Sciatic nerve (tissue), 2 donors: ENCODE measurements around the gene PDSS1. TPM values are rescaled to one million over a fixed set of nuclear protein-coding genes. Genes with fewer than 3 reads are reported as not detected.
A peak's percentile ranks its signal among the peaks of the same experiment; 100 is the strongest.
"Not testable (repeated sequence)": the region's sequence is repeated elsewhere in the genome, so short reads cannot be mapped to it uniquely, and the experiment has no call there.

Source experiments
- ATAC-seq: fragments of 200-7000 bp; cut with Tn5 transposase; one replicate; pipeline ENCODE4 v1.9.1; 2020; ENCODE audit warnings: mild to moderate bottlenecking, moderate library complexity
- DNase-seq: peaks from one replicate; pipeline ENCODE4 v3.0.0-alpha.2; 2020; ENCODE audit warnings: low spot score
- intact Hi-C: fragments of 100-400 bp; cut with DNase I; formaldehyde crosslinking; loops from one replicate; pipeline ENCODE4 v1.14.2; 2022
- total RNA-seq: library from RNA; stranded (reverse); fragmentation: NEBNext Ultra II Directional; extraction: Animal tissue kit (Norgen Biotek cat#: 25700); gene quantifications from one replicate; pipeline ENCODE4 v1.2.1, GENCODE V29; 2021
- donor health status: DM: no; HTN: no; CAD: no.
- donor health status: DM: no; HTN: no; CAD: no.

PDSS1 gene, protein sequence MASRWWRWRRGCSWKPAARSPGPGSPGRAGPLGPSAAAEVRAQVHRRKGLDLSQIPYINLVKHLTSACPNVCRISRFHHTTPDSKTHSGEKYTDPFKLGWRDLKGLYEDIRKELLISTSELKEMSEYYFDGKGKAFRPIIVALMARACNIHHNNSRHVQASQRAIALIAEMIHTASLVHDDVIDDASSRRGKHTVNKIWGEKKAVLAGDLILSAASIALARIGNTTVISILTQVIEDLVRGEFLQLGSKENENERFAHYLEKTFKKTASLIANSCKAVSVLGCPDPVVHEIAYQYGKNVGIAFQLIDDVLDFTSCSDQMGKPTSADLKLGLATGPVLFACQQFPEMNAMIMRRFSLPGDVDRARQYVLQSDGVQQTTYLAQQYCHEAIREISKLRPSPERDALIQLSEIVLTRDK
- total RNA-seq: 3.8 TPM

DNA sequence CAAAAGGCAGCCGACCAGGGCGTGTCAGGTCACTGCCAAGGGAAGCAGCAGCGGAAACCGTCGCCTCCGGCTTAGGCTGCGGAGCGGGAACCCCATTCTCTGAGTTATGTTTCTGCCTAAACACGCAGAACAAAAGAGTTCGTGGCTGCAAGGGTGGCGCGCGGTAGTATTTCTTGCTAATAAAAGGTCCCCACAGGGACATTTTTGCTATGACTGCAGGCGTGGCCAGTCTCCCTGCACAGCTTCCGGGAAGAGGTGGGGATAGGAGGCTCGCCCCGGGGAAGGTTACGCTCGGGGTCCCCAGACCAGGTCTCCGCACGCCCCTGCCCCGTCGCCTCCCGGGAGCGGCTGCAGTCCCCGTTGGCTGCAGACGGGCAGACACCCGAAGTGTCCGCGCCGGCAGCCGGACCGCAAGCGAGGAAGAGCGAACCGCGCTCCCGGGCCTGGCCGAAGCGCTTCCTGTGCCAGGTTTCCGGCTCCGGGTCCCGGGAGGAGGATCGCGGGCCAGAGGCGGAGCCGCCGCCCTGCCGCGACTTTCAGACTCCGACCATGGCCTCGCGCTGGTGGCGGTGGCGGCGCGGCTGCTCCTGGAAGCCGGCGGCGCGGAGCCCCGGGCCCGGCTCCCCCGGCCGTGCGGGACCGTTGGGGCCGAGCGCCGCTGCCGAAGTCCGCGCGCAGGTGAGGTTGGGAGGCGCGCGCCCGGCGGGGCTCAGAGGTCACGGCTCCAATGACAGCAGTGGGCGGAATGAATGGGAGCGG lies at the start of gene PDSS1:
TSS of gene PDSS1 (plus strand) at position 539 of the 759 bp plus-strand sequence. CDS start at position 550, 11 bp downstream.
- intact Hi-C loops: no loop called here
- ATAC-seq (peak; percentile 94), DNase-seq (peak; percentile 84)

DNA sequence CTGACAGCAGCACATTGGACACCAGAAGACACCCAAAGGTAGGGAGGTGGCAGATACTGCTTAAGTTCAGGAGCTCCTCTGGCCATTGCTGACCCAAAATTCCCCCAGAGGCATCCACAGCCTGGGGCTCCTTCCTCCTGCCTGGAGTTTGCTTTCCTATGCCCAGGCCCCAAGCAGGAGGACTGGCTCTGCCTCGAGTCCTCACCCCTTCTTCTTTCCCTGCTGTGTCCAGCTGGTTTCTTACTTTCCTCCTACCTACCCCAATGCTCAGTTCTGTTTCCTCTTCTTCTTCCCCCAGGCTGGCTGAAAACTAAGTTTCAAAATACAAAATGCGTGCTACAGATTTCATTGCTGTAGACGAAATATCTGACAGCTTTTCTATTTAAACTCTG lies 49.3 kb upstream of the PDSS1 start:
- intact Hi-C loops, DNase-seq, ATAC-seq: not testable (repeated sequence)

DNA sequence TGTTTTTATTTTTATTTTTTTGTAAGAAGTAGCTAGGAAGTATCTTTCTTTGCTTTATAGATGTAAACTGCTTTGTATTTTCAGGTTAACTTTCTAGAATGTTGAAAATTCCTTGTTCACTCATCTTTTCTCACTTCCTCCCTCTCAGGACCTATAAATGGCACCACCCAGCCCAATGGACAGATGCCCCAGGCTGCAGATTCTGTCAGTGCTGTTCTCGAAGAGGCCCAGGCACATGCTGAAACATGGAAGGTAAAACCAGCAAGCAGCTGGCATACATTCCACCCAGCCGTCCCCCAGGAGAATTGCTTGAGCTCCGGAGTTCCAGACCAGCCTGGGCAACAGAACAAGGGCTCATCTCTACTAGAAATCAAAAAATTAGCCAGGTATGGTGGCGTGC lies 47.1 kb upstream of the PDSS1 start:
- no peak for ATAC-seq
- DNase-seq: no peak
- intact Hi-C loops: no loop called here

DNA sequence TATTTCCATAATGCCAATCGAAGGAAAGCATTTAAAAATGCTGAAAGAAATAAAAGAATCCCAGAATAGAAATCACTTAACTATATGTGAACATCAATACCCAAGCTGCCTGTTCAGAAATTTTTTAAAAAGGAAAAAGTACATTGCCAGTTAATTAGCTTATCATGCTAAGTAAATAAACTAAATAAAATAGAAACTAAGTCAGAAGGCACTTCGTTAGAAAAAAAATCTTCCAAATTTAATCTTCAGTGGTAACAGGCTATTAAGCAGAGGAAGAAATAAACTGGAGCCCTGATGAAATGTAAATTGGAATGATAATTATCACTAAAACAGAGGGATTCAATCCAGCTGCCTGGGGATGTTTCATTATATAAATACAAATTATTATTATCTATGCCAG lies 46.0 kb upstream of the PDSS1 start:
- ATAC-seq, DNase-seq, intact Hi-C loops: not testable (repeated sequence)

DNA sequence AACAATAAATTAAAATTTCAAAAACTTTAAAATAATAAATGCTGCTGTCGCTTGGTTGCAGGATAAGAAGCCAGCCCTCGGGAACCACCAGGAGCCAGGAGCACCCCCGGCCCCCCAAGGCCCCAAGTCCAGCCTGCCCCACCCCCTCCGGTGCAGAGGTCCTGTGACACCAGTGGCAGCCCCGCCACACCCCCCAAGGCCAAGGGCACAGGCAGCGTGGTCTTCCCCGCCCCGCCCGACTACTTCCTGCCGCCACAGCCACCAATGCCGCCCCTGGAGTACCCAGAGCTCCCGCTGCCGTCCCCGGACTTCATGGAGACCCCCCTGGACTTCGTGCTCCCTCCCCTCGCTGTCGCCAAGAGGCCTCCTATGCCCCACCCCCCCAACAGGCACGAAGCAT lies 44.5 kb upstream of the PDSS1 start:
- ATAC-seq: no peak
- intact Hi-C loops: no loop called here
- no peak for DNase-seq

DNA sequence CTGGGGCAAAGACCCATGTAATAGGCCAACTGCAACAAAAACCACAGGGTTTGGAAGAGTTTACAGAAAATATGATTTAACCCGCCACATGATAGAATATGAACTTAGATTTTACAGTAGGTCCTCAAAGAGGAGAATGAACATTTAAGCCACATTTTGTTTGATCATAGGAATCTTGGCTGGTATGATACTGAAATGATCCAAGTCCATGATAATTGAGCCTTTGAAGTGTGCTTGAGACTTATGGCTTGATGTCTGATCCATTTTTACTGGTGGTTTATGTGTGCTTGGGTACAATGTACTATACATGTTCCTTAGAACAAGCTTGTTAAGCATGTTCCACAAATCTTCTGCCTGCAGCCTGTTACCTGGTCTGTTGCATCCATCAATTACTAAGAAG lies 41.8 kb upstream of the PDSS1 start:
- intact Hi-C loops: no loop called here
- ATAC-seq (no peak), DNase-seq (no peak)

DNA sequence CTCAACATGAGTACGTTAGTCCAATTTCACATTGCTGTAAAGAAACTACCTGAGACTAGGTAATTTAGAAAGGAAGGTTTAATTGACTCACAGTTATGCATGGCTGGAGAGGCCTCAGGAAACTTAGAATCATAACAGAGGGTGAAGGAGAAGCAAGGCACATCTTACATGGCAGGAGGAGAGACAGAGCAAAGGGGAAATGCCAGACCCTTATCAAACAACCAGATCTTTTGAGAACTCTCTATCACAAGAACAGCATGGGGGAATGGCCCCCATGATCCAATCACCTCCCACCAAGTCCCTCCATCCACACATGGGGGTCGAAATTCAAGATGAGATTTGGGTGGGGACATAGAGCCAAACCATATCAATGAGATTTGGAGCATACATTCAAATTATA lies 34.6 kb upstream of the PDSS1 start:
- no peak for DNase-seq
- ATAC-seq: no peak
- intact Hi-C loops: no loop called here

DNA sequence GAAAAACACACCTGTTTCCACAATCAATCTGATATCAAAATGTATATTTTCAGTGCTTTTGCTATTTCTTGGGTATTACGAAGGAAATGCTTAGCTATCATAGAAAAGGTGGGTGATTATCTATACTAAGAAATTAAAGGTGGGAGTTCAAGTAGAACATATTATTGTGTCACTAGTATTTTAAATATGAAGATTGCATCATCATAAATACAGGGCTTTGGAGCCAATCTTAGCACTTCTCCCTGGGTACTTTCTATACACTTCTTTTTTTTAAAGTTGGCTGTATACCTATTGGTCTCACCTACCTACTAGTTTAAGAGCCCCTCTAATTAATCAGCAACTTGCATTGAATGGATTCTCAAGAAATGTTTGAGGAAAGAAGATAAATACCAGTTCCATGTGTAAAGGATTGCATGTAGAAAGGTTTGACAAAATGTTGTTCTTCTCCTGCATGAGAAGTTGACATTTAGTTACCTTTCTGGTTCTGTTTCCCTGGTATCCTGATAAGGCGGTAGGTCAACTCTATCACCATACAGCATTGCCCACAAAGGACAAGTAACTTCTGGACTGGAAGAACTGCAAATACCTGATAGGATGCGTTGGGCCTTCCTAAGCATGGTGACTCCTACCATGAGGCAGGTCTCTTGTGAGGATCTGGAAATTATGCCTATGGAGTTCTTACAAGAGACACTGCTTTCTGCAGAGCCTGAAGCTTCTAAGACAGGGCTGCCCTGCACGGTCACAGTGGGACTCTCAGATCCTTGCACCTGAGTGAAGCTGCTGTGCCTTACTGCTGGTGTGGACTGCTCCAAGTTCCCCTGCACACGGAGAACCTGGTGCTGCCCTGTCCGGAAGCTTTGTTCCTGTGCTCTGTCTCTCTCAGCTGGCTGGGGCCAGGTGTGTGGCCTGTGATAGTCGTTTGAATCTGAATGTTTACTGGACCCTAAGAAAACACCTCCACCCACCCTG lies 32.1 kb upstream of the PDSS1 start:
- ATAC-seq (no peak), DNase-seq (no peak)
- intact Hi-C loops: no loop called here

DNA sequence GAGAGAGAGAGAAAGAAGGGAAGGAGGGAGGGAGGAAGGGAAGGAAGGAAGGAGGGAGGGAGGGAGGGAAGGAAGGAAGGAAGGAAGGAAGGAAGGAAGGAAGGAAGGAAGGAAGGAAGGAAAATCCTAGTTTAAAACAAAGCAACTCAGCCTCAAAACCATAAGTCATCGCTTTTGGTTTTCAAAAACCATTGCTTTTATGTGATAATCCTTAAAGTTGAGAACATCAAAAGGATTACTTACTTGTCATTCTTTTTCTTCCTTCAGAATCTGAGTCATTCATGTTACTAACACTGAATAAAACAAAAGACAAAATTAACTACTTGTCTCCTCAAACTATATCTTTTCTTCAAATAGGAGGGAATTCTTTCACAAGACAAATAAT lies 21.6 kb upstream of the PDSS1 start:
- ATAC-seq: no peak
- no peak for DNase-seq
- intact Hi-C loops: no loop called here

DNA sequence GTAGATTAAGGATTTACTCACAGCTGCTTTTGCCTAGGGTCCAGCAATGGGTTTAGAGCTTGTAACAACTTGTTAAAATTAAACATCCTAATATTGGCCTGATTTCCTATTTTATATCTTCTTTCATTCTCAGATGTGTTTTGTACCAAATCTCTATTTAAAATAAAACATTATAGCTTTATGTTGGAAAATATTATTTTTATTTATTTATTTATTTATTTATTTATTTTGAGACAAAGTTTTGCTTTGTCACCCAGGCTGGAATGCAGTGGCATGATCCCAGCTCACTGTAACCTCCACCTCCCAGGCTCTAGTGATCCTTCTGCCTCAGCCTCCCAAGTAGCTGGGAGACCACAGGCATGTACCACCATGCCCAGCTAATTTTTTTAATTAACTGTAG lies 17.9 kb upstream of the PDSS1 start:
- DNase-seq (no peak), ATAC-seq (no peak)
- intact Hi-C loops: no loop called here

DNA sequence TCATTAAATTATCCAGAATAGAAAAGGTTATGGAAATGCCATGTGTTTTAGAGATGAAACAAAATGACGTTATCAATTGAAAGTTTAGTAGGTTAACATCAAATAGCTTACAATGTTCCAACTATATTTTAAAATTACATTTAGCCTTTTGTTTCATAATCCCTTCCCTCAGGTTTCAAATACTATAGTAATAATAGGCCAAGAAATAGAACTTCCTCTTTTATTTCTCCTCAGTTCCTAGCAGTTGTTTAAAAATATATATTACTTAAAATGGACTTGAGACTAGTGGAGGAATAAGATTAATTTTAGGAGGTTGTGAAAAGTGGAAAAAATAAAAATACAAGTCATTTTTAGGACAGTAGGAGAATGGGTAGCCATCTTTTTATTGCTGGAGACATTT lies 16.4 kb upstream of the PDSS1 start:
- DNase-seq: no peak
- ATAC-seq: no peak
- intact Hi-C loops: no loop called here

DNA sequence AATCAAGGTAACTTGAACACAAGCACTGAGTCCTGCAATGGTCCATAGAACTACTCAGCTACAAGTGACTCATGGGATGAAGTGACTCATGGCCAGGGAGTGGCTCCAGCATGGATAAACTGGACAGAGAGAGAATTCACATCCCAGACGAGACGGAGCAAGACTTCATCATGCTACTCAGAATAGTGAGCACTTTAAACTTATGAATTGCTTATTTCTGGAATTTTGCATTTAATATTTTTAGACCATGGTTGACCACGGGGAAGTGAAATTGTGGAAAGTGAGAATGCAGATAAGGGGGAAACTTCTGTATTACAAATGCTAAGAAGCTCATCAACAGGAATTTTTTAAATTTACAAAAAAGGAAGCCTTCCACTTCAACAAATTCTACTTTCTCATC lies 15.5 kb upstream of the PDSS1 start:
- ATAC-seq, intact Hi-C loops, DNase-seq: not testable (repeated sequence)

DNA sequence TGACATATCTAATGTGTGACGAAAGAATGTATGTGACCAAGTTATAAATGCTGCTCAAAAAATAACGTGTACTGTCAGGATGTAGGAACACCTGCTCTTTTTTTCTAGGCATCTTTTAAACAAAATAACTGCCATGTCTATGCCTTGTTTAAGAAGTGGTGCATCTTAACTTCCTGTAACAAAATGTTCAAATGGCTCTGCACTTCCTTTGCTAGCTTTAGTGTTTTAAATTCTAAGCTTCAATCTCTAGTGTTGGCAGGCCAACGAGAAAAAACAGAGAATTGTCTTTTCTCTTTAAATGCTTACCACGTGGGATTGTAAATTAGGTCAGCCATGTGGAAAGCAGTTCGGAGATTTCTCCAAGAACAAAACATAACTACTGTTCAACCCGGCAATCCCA lies 14.6 kb upstream of the PDSS1 start:
- no peak for ATAC-seq
- intact Hi-C loops: no loop called here
- DNase-seq: no peak

DNA sequence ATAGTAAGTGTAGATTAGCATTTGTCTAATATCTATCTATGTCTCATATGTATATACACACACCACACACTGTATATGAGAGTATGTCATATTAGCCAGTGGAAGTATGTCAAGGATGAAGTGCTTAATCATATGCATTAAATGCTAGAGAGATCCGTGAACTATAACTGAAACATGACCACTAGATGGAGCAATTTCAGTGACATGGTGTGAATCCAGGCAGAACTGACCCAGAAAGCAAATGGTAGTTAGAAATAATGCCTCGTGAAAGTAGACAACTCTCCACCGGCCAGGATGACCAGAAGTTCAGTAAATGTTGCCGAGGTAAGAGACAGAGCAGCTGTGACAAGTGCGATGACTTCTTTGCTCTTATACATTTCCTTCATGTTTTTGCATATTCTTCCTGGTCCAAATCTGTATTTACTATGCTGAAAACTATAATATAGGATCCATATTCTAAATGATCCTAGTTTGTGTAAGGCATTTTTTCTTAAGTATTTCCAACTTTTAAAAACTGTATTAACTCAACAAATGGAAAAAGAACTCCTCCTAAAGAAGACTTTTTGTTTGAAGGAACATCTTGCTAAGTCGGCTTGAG lies 12.7 kb upstream of the PDSS1 start:
- intact Hi-C loops, DNase-seq: not testable (repeated sequence)
- ATAC-seq: peak; percentile 80

DNA sequence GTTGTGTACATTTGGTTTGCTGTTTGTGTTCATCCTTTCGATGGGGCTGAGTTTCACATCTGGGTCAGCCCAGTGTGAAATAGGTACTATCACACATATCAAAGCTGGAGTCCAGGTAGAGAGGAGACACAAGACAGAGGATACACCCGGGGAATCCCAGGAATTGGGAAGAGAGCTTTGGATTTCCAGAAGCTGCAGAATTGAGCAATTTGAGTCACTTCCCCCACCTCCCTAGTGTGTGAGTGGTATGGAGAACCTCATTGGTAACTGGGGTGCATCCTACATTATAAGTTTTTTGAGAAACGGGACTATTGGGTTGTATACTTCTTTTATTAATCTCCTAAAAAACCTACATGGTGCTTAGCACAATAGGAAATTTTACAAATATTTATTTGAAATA lies 12.1 kb upstream of the PDSS1 start:
- no peak for ATAC-seq
- intact Hi-C loops: no loop called here
- no peak for DNase-seq

DNA sequence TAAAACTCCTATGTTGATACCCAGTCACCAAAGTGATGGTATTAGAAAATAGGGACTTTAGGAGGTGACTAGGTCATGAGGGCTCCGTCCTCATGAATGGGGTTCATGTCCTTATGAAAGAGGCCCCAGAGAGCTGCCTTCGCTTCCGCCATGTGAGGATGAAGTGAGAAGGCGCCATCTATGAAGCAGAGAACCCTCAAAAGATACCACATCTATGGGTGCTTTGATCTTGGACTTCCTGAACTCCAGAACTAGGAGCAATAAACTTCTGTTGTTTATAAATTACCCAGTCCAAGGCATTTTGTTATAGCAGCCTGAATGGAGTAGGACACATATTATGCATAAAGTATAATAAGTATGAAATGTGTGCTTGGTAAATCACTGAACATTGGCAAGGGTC lies 8.1 kb upstream of the PDSS1 start:
- DNase-seq (no peak), ATAC-seq (no peak)
- intact Hi-C loops: no loop called here

DNA sequence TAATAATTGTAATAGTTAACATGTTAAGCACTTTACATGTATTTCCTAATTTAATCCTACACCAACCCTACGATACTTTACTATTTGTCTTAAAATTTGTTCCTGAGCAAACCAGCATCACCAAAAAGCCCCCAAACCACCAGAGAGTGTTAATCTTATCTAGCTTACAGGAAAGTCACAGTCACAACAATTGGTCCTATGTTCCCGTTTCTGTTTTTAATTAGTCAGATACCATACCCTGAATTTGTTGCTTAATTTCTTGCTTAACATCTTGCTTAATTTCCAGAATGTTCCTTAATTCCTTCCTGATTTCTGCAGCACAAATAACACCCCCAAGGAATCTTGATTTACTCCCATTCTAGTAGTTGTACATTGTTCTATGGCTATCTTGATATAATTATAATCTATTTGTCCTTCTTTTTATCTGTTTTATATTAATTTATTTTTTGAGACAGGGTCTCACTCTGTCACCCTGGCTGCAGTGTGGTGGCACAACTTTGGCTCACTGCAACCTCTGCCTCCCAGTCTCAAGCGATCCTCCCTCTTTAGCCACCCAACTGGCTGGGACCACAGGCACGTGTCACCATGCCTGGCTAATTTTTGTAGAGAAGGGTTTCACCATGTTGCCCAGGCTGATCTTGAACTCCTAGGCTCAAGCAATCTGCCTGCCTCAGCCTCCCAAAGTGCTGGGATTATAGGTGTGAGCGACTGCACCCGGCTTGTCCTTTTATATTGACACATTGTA lies 6.6 kb upstream of the PDSS1 start:
- ATAC-seq (no peak), DNase-seq (no peak)
- intact Hi-C loops: no loop called here

DNA sequence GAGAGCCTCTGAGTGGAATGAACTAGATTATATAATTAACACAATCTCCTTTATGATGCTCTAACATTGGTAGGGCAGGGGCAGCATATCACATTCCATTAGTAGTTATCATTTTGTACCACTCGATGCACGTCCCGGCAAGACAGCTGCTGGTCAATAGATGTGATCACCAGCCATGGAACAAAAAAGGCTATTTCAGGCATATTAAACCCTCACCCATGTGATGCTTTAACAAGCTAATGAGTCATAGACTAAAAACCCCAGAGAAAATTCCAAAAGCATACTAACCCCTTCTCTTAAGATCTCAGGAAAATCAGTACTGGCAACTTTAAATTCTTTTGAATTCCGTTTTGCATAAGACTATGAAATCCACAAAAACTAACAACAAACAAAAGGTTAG lies 3.0 kb upstream of the PDSS1 start:
- intact Hi-C loops, DNase-seq, ATAC-seq: not testable (repeated sequence)
